OCI-LY1 (cell line): ENCODE measurements around the gene LRRC14B.

Experiments used
- H2AFZ ChIP-seq: fragments of 200-600 bp; sonication (generic), shearing (Covaris generic); 2 replicates; pipeline ENCODE4 v1.6.0; 2014; ENCODE audit warnings: antibody characterized with exemption, mild to moderate bottlenecking, low read length
- H3F3A ChIP-seq: fragments of 200-600 bp; sonication (generic), shearing (Covaris generic); 2 replicates; pipeline ENCODE4 v1.6.0; 2014; ENCODE audit warnings: mild to moderate bottlenecking, antibody characterized with exemption, low read length, moderate library complexity; ENCODE audit not compliant: insufficient read depth
- H3K27ac ChIP-seq: fragments of 200-600 bp; sonication (generic); 2 replicates; pipeline ENCODE4 v1.5.1; 2014; ENCODE audit warnings: low read length, mixed run types, mild to moderate bottlenecking, low read depth; ENCODE audit not compliant: poor library complexity, severe bottlenecking
- H3K27me3 ChIP-seq: fragments of 200-600 bp; sonication (generic); 2 replicates; pipeline ENCODE4 v1.6.0; 2014; ENCODE audit warnings: antibody characterized with exemption, mild to moderate bottlenecking, low read length, moderate library complexity; ENCODE audit not compliant: insufficient read depth
- H3K36me3 ChIP-seq: fragments of 200-600 bp; sonication (generic); 2 replicates; pipeline ENCODE4 v1.6.1; 2014; ENCODE audit warnings: mild to moderate bottlenecking, antibody characterized with exemption, low read length, moderate library complexity, mixed read lengths; ENCODE audit not compliant: insufficient read depth
- H3K4me1 ChIP-seq: fragments of 200-600 bp; sonication (generic); 2 replicates; pipeline ENCODE4 v1.5.1; 2014; ENCODE audit warnings: mild to moderate bottlenecking, low read length, moderate library complexity; ENCODE audit not compliant: insufficient read depth, severe bottlenecking
- H3K4me2 ChIP-seq: fragments of 200-600 bp; sonication (generic), shearing (Covaris generic); 2 replicates; pipeline ENCODE4 v1.6.1; 2014; ENCODE audit warnings: low read length
- H3K4me3 ChIP-seq: fragments of 200-600 bp; sonication (generic); 2 replicates; pipeline ENCODE4 v1.5.1; 2014; ENCODE audit warnings: low read length, low read depth, mild to moderate bottlenecking, mixed read lengths; ENCODE audit not compliant: poor library complexity, severe bottlenecking
- H3K79me2 ChIP-seq: fragments of 200-600 bp; shearing (Covaris generic); 2 replicates; pipeline ENCODE4 v1.6.1; 2016; ENCODE audit warnings: mixed run types, low read length, mixed read lengths; ENCODE audit not compliant: insufficient read depth
- H3K9ac ChIP-seq: fragments of 200-600 bp; sonication (generic), shearing (Covaris generic); 2 replicates; pipeline ENCODE4 v1.6.1; 2014; ENCODE audit warnings: mild to moderate bottlenecking, low read length, mixed read lengths
- H3K9me2 ChIP-seq: fragments of 200-600 bp; sonication (generic), shearing (Covaris generic); 2 replicates; pipeline ENCODE4 v1.6.1; 2014; ENCODE audit warnings: low read depth, mild to moderate bottlenecking, low read length, mixed read lengths
- H3K9me3 ChIP-seq: fragments of 200-600 bp; shearing (Covaris generic); 2 replicates; pipeline ENCODE4 v1.6.1; 2014; ENCODE audit warnings: low read length, mixed read lengths
- H4K20me1 ChIP-seq: fragments of 200-600 bp; sonication (generic), shearing (Covaris generic); 2 replicates; pipeline ENCODE4 v1.6.0; 2016; ENCODE audit warnings: mild to moderate bottlenecking, low read length; ENCODE audit not compliant: insufficient read depth
- EZH2 ChIP-seq: fragments of 200-600 bp; sonication (generic), shearing (Covaris generic); IDR thresholded peaks from 2 replicates; pipeline ENCODE4 v1.8.0; 2017; ENCODE audit warnings: borderline replicate concordance, mixed run types, mild to moderate bottlenecking, antibody characterized with exemption, low read length, moderate library complexity, mixed read lengths
- TF ChIP-seq, protein P1 (sequence below): fragments of 200-600 bp; sonication (generic), shearing (Covaris generic); IDR thresholded peaks from 2 replicates; pipeline ENCODE4 v1.5.1; 2017; ENCODE audit warnings: mild to moderate bottlenecking, antibody characterized with exemption, low read length, moderate library complexity, mixed read lengths

The LRRC14B gene

DNA sequence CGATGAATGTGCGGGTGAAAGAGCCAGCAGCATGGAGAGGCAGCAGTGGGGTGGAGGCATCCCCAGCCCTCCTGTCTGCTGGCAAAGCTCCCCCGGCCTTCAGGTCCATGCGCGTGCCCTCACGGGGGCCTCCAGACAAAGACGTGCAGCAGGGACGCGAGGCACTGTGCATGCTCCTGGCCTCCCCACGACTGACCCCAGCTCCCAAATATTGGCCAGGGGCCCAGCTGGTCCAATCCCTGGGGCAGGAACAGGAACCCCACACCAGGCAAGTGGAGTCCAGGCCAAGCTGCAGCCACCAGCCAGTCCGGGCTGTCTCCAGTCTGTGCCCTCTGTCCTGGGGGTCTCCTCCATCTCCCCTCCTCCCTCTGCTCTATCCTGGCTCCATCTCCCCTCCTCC is 33.5 kb upstream of the LRRC14B start:
- H3K36me3 ChIP-seq = no peaks in the 10 kb centered on the region
- no peak overlapping the region for H2AFZ ChIP-seq
- no peak overlapping the region for H3K9ac ChIP-seq
- H3K27ac ChIP-seq = no peak overlapping the region
- H3K4me1 ChIP-seq = peaks cover 3% of the 10 kb centered on the region
- TF ChIP-seq EZH2 = no peak
- TF ChIP-seq, protein P1, sequence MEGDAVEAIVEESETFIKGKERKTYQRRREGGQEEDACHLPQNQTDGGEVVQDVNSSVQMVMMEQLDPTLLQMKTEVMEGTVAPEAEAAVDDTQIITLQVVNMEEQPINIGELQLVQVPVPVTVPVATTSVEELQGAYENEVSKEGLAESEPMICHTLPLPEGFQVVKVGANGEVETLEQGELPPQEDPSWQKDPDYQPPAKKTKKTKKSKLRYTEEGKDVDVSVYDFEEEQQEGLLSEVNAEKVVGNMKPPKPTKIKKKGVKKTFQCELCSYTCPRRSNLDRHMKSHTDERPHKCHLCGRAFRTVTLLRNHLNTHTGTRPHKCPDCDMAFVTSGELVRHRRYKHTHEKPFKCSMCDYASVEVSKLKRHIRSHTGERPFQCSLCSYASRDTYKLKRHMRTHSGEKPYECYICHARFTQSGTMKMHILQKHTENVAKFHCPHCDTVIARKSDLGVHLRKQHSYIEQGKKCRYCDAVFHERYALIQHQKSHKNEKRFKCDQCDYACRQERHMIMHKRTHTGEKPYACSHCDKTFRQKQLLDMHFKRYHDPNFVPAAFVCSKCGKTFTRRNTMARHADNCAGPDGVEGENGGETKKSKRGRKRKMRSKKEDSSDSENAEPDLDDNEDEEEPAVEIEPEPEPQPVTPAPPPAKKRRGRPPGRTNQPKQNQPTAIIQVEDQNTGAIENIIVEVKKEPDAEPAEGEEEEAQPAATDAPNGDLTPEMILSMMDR = no peak
- H3K9me2 ChIP-seq = no peaks in the 10 kb centered on the region
- no peaks in the 10 kb centered on the region for H3K9me3 ChIP-seq
- no peaks in the 10 kb centered on the region for H3K79me2 ChIP-seq
- no peak overlapping the region for H3K4me2 ChIP-seq
- no peaks in the 10 kb centered on the region for H4K20me1 ChIP-seq
- H3K4me3 ChIP-seq = no peak overlapping the region
- peaks cover 4% of the 10 kb centered on the region; the same call in 1 of the 2 replicates for H3K27me3 ChIP-seq
- H3F3A ChIP-seq = no peaks in the 10 kb centered on the region

DNA sequence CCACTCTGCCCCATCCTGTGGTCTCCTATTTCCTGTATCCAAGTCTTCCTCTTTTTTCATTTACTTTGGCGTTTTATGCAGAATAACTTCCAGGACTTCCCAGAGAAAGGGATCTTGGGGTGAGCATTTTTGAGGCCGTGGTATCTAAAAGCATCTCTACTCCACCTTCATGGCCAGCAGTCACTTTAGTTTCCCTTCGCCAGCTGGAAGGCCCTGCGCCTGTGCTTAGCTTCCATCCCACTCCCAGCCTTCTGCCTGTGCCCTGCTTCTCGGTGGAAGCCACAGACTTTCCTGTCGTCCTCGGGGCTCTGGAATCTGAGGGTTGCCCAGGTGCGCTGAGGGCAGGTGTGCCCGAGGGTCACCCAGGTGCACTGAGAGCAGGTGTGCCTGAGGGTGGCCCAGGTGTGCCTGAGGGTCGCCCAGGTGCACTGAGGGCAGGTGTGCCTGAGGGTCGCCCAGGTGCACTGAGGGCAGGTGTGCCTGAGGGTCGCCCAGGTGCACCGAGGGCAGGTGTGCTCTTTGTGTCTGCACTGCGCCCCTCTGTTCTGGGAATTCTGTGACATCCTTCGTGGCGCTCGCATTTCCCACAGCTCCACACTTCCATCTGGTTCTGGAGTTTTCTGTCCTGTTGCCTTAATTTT is 32.4 kb upstream of the LRRC14B start:
- H3K9ac ChIP-seq = no peak overlapping the region
- H3K4me2 ChIP-seq = no peak overlapping the region
- no peak overlapping the region for H3K27ac ChIP-seq
- no peaks in the 10 kb centered on the region for H3F3A ChIP-seq
- no peak overlapping the region for H2AFZ ChIP-seq
- no peaks in the 10 kb centered on the region for H3K9me3 ChIP-seq
- H3K36me3 ChIP-seq = no peaks in the 10 kb centered on the region
- H3K27me3 ChIP-seq = peaks cover 4% of the 10 kb centered on the region; the same call in 1 of the 2 replicates
- H3K4me1 ChIP-seq = peaks cover 3% of the 10 kb centered on the region
- no peaks in the 10 kb centered on the region for H3K79me2 ChIP-seq
- H4K20me1 ChIP-seq = no peaks in the 10 kb centered on the region
- no peak overlapping the region for H3K4me3 ChIP-seq
- H3K9me2 ChIP-seq = no peaks in the 10 kb centered on the region
- TF ChIP-seq, protein P1 = no peak
- TF ChIP-seq EZH2 = no peak

DNA sequence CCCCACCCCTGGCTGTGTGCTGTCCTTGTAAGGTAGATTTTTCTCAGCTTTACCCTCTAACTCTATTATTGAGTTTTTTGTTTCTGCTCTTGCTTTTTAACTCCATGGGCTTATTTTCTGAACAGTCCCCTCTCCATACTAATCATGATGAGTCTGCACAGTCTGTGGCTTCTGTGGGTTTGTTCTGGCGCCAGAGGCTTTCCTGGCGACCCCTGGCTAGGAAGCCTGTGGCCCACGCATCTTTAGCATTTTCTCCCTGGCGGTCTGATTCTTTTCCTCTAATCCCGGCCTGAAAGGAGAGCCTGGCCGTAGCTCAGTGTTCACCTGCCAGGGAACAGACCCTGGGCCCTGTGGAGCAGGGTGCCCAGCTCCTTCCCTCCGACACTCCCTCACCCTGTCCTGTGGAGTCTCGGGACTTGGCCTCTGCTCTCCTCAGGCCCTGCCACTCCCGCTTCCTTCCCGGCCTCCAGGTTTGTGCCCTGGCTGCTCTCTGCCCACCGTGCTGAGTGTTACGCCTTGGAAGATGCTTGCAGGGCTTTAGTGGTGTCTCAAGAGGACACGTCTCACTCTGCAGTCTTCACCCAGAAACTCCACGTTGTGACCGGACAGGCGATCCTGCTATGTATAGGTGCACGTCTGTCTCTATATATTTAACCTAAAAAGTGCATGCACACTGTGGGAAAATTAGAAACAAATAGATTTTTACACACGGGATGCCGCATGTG is 31.7 kb upstream of the LRRC14B start:
- Histone ChIP-seq H3K4me3 (no peak overlapping the region), H3K9me2 (no peaks in the 10 kb centered on the region), H3K79me2 (no peaks in the 10 kb centered on the region), H3K27ac (no peak overlapping the region), H4K20me1 (no peaks in the 10 kb centered on the region), H3K36me3 (no peaks in the 10 kb centered on the region), H3K4me1 (peaks cover 3% of the 10 kb centered on the region), H3F3A (no peaks in the 10 kb centered on the region), H3K27me3 (peaks cover 4% of the 10 kb centered on the region; the same call in 1 of the 2 replicates), H3K9ac (no peak overlapping the region), H3K4me2 (no peak overlapping the region), H3K9me3 (no peaks in the 10 kb centered on the region), H2AFZ (no peak overlapping the region)
- TF ChIP-seq, protein P1 = no peak
- TF ChIP-seq EZH2 = no peak
